HG03378 (cell line): ENCODE data around the gene AGPAT3.

Source experiments
- ATAC-seq: cut with Tn5 transposase; IDR thresholded peaks from one replicate; pipeline ENCODE4 v1.9.1; 2021; ENCODE audit warnings: mild to moderate bottlenecking, moderate library complexity; ENCODE audit not compliant: unreplicated experiment

Gene AGPAT3

DNA sequence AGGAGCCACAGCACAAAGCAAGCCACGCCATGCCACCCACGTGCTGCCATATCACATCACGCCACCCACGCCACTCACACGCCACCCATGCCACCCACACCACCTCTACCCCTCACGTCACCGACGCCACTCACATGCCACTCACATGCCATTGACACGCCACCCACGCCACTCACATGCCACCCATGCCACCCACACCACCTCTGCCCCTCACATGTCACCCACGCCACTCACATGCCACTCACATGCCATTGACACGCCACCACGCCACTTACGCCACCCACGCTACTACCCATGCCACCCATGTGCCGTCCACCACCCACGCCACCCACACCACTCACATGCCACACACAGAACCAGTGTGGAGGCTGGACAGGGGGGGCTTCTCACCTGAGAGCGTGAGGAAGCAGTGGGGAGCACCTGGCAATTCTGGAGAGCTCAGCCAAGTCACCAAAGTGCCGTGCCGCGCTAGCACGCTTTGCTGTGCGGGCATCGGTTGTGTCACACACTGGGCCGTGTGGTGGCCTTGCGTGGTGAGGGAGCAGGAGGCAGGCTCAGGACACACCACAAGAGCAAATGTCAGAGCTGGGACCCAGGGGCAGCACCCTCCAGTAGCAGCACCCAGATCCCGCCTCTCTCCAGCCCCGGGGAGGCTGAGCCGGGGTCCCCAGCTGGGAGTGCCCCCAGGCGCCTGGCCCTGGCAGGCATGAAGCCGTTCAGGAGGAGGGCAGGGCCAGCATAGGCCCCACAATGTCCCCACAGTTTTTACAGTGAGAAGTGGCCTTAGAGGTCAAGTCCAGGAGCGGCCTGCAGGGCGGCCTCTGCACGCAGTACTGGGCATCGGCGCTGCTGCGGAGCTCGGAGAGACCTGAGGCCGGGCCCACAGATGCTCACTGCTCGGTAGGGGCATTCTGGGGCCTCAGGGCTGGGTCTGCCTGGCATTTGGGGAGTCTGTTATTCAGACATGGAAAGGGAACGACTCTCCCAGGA is 70.0 kb downstream of the AGPAT3 start:
- no peak for ATAC-seq

- no peak for ATAC-seq
Observed at GRCh38 chr21:43935711-43936110, 70.7 kb downstream of the AGPAT3 start.

DNA sequence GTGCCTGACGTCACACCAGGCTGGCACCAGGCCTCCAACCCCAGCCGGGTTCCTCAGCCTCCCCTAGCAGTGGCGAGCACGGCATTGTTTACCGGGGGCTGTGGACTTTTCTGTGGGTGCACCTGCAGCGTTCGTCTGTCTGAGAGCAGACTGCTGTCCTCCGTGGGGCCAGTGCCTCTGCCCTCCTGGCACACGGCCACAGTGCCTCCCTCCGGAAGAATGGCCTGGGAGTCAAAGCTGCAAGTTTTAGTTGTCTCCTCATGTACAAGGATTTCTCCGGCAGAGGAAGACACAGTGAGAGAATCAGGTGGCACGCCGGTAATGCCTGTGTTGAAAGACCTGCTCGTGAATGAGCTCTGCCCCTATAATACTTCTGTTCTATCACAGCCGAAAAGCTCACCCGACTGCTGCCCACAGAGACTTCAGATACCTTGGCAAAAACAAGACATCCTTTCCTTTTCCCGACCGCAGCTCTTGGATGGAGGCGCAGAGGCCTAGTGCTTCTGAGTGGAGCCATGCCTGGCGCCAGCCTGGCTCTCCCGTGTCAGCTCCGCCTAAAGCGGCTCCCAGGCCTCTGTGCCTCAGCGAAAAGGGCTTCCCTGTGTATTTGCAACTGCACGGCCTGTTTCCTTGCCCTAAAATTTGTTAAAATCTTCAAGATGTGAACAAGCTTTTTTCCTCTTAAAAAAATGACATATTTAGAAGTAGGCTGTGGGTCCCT is 71.4 kb downstream of the AGPAT3 start:
- ATAC-seq, result no peak

GRCh38 chr21:43937051-43937832 is 72.2 kb downstream of the AGPAT3 start:
- ATAC-seq, result no peak

- ATAC-seq, result peak; percentile 35
Observed at GRCh38 chr21:43937891-43938309, 72.9 kb downstream of the AGPAT3 start.

DNA sequence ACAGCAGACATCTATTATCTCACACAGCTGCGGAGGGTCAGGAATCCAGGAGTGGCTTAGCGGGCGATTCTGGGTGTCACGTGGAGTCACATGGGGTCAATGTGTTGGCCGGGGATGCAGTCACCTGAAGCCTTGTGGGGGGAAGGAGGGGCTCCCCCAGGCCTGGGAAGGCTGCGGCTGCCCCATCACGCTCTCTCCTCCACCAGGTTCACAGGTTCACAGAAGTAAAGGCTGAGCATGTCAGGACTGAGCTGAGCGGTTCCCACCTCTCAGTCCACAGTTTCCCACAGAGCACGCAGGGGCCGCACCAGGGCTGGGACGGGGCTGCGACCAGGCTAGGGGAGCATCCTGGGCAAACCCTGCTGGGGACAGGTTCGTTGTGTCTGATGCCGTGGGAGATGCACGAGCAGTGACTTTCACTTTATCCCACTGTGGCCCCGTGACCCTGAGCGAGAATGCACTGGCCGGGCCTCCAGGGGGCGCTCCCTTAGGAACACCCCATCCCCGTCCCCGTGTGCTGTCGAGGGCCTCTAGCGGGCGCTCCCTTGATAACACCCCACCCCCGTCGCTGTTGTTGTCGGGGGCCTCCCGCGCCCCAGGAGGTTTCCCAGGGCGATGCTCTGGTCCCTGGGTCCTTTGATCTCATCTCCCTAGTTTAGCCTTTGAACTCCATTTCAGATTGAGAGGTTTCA is 73.9 kb downstream of the AGPAT3 start:
- peak; percentile 68 for ATAC-seq

GRCh38 chr21:43939443-43940328 is 74.7 kb downstream of the AGPAT3 start:
- ATAC-seq, result peak; percentile 6

DNA sequence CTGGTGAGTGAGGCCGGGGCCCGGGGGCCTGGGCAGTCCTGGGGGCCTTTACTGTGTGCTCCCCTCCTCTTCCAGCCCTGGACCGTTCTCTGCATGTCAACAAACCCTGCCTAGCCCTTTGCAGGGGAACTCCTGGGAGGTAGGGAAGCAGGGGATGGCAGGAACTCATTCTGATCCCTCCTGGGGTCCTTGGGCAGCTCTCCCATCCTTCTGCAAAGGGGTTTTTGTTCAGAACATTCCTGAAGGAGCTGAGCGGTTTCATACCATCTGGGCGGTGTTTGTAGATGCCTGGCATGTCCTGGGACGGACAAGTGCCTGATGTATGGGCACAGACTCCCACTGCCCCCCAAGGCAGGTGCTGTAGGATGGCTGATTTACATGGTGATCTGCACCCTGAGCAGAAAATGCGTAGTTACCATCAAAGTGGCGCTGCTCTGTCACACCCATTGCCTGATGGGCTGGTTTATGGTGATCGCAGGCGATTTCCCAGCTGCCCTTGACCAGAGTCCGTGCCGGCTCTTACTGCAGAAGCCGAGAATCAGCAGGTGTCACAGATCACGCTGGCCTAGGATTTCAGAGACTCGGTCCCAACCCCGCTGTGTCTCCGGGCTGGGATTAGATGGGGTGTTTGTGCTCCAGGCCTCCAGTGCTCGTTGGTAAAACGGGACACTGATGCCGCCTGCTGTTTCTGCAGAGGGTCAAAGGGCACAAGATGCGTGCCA is 75.5 kb downstream of the AGPAT3 start:
- ATAC-seq, result no peak

- ATAC-seq, result no peak
Observed at GRCh38 chr21:43942201-43942600, 77.2 kb downstream of the AGPAT3 start.

DNA sequence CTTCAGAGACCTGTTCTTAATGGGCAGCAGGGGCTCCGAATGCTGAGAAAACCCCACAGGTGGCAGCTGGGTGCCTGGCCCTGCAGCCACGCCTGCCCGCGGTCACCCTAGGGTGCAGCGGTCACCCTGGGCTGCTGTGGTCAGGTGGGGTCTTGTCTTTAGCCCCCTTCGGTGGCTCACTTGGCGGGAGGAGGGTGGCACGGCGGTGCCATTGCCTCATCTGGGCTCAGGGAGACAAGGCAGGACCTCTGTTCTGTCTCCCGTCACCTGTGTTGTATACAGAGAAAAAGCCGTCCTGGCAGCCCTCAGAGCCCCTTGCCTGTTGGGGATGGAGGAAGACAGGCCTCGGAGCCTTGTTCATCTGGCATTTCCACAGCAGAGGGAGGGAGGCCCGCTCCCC is 77.6 kb downstream of the AGPAT3 start:
- ATAC-seq, result no peak

DNA sequence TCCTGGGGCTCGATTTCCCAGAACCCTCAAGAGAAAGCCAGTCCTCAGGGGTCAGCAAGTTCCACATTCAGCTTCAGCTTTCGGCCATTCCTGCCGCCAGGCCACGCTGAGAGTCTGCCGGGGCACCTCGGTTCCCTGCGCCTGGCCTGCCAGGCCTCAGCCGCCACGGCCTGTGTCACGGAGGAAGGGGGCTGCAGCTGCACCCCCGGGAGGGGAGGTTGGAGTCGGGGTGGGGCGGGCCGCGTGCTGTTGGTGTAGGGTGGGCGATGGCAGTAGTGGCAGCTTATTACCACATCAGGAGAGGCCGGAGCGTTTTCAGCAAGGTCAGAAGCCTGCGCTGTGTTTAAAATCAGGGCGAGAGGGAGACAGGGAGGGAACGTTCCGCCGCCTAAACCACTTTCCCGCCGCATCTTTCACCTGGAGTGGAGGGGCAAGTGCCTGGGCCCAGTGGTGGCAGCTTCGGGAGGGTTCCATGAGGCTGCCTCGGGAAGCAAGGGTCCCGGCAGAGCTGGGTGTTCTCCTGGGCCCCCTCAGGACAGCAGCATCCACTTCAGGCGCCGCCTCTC is 78.6 kb downstream of the AGPAT3 start:
- ATAC-seq, result no peak

GRCh38 chr21:43944078-43944633 is 79.1 kb downstream of the AGPAT3 start:
- ATAC-seq, result no peak

- ATAC-seq, result no peak
Observed at GRCh38 chr21:43944757-43945156, 79.7 kb downstream of the AGPAT3 start.

GRCh38 chr21:43948740-43949498 is 83.9 kb downstream of the AGPAT3 start:
- no peak for ATAC-seq

- ATAC-seq, result no peak
Observed at GRCh38 chr21:43949499-43950208, 84.6 kb downstream of the AGPAT3 start.

GRCh38 chr21:43950481-43950880 is 85.5 kb downstream of the AGPAT3 start:
- ATAC-seq, result no peak

DNA sequence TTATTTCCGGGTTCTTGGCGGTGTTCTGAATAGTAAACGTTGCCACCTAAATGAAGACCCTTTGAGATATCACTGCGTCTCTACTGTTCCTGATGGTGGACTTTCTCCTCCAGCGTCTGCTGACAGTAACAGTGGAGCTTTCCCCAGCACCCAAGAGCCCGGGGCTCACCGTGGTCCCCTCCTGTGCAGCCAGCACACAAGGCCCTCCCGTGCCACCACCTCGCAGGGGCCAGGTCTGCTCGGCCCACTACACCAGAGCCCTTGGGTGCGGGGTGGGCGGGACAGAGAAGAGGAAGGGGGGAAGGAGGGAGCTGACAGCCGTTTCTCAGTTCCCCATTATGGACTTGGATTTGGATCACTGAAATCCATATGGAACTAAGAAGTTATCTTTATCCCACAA is 85.9 kb downstream of the AGPAT3 start:
- ATAC-seq, result no peak
